BE2C (cell line): ENCODE measurements around the gene RNF169. TPM values are rescaled to one million over a fixed set of nuclear protein-coding genes. Genes with fewer than 3 reads are reported as not detected.

Experiments used
- DNase-seq: peaks from one replicate; pipeline ENCODE4 v3.0.0-alpha.2; 2020
- H3K27me3 ChIP-seq: fragments of 250-450 bp; sonication (Bioruptor Pico); 2 replicates; pipeline ENCODE4 v1.5.1; 2020; ENCODE audit warnings: mild to moderate bottlenecking
- H3K36me3 ChIP-seq: fragments of 250-450 bp; sonication (Bioruptor Pico); 2 replicates; pipeline ENCODE4 v1.5.1; 2020; ENCODE audit warnings: mild to moderate bottlenecking
- H3K4me1 ChIP-seq: fragments of 250-450 bp; sonication (Bioruptor Pico); 2 replicates; pipeline ENCODE4 v1.5.1; 2020
- H3K4me3 ChIP-seq: 2 replicates; pipeline ENCODE4 v1.5.1; 2011; ENCODE audit warnings: low read depth, low read length
- H3K9me3 ChIP-seq: fragments of 250-450 bp; sonication (Bioruptor Pico); 2 replicates; pipeline ENCODE4 v1.5.1; 2020
- polyA plus RNA-seq: library from polyadenylated mRNA; unstranded; fragments of >200 nt; gene quantifications from one replicate; pipeline ENCODE4 v1.2.1, GENCODE V29; 2012; ENCODE audit warnings: low read depth, missing spikeins; ENCODE audit not compliant: insufficient read length, insufficient read depth
- TF ChIP-seq, protein P1 (sequence below): IDR thresholded peaks from 2 replicates; pipeline ENCODE4 v1.5.1; 2012; ENCODE audit warnings: mild to moderate bottlenecking, low read depth, low read length

RNF169 gene, protein sequence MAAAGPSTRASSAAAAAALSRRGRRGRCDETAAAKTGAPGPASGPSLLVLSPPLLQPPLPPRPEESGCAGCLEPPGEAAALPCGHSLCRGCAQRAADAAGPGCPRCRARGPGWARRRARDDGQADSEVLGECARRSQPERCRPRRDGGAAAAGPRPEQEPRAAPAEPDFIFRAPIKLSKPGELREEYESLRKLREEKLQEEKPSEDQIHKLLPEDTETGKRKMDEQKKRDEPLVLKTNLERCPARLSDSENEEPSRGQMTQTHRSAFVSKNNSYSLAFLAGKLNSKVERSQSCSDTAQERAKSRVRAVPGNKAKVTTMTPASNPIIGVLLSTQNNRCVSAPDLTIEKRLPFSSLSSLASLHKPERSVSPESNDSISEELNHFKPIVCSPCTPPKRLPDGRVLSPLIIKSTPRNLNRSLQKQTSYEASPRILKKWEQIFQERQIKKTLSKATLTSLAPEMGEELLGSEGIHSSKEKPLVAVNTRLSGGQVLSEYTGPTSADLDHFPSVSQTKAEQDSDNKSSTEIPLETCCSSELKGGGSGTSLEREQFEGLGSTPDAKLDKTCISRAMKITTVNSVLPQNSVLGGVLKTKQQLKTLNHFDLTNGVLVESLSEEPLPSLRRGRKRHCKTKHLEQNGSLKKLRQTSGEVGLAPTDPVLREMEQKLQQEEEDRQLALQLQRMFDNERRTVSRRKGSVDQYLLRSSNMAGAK
- polyA plus RNA-seq: 3.0 TPM

DNA sequence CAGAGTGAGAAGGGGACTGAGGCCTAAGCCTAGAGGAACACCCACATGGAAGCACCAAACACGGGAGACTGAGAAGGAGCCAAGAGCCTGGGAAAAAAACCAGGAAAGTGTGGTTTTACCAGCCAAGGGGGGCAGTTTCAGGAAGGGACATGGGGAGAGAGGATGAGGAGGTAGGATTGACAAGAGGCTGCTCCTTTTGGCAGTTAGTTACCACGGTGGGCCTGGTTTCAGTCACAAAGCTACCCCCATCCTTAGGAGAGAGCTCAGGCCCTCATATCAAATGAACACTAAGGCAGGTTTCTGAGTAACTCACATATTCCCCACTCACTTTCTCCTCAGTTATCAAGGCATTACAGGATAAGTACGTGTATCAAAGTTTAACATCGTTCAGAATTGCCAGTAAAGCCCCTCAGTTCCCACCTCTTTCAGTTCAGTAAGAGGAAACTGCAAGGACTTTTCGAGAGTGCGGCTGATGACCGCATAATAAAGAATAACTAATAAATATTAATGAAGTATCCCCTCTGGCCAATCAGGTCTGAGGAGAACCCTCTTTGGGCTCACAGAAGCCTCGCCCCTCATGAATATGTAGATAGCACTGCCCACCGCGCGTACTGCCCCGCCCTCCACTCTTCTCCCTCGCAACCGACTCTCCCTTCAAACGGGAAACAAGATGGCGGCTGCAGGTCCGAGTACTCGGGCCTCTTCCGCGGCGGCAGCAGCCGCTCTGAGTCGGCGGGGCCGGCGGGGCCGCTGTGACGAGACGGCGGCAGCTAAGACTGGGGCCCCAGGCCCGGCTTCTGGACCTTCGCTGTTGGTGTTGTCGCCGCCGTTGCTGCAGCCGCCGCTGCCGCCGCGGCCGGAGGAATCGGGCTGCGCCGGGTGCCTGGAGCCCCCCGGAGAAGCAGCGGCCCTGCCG lies at the start of gene RNF169:
Gene RNF169 (plus strand): TSS at position 639 of the 916 bp plus-strand sequence. CDS start 32 bp downstream, at position 671.
- Histone ChIP-seq H3K27me3 (no peaks in the 10 kb centered on the region), H3K4me1 (peaks cover 14% of the 10 kb centered on the region), H3K4me3 (peak within 1 kb of the TSS; percentile 75), H3K9me3 (no peaks in the 10 kb centered on the region), H3K36me3 (no peaks in the 10 kb centered on the region; the same call in 1 of the 2 replicates)
- DNase-seq: peak; percentile 96
- TF ChIP-seq, protein P1, sequence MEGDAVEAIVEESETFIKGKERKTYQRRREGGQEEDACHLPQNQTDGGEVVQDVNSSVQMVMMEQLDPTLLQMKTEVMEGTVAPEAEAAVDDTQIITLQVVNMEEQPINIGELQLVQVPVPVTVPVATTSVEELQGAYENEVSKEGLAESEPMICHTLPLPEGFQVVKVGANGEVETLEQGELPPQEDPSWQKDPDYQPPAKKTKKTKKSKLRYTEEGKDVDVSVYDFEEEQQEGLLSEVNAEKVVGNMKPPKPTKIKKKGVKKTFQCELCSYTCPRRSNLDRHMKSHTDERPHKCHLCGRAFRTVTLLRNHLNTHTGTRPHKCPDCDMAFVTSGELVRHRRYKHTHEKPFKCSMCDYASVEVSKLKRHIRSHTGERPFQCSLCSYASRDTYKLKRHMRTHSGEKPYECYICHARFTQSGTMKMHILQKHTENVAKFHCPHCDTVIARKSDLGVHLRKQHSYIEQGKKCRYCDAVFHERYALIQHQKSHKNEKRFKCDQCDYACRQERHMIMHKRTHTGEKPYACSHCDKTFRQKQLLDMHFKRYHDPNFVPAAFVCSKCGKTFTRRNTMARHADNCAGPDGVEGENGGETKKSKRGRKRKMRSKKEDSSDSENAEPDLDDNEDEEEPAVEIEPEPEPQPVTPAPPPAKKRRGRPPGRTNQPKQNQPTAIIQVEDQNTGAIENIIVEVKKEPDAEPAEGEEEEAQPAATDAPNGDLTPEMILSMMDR: no peak

DNA sequence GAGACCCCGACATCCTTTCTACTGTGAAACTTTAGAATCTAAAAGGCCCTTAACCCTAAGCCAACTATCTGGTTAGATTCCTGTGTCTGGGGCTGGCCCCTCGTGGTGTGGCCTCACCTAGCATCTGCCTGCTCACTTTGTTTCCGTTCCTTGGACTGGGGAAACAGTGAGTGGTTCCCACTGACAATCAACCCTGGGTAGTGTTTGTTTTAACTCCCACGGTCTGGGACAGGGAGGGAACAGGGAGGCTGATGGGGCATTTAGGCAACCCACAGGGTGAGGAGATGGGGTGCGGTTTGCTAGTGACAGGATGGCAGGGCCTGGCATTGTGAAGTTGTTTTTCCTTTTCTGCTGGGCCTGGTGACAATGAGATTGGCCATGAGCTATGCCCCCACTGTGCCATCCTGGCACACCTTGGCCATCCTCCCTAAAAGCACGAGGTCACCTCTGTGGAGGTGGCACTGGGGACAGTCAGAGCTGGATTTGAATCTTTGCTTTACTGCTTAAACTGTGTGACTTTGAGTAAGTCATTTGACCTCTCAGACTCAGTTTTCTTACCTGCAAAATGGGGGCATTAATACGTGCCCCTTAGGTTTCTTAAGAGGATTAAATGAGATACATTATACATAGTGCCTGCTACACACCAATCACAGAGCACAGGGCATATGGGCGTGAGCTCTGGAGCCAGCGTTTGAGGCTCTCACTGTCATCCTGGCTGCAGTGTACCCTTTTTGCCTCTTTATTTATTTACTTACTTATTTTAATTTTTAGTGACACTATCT lies 48.8 kb upstream of the RNF169 start:
- TF ChIP-seq, protein P1: no peak
- no peak for DNase-seq

DNA sequence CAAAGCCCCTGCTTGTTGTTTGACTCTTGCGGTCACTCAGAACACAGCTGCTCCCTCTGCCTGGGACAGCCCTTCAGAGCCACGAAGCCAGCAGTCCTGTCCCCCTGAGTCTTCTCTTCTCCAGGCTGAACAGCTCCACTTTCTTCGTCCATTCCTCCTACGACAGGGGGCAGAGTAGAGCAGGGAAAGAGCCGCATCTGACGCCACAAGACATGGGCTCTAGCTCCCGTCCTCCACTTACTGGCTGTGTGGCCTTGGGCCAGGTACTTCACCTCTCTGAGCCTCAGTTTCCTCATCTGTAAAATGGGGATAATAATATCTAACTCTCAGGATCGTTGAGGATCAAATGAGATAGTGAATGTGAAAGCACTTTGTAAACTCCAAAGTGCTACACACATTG lies 47.3 kb upstream of the RNF169 start:
- no peaks in the 10 kb centered on the region for H3K36me3 ChIP-seq
- DNase-seq: no peak
- TF ChIP-seq, protein P1: no peak
- H3K4me3 ChIP-seq: no peak overlapping the region
- H3K27me3 ChIP-seq: no peaks in the 10 kb centered on the region
- no peaks in the 10 kb centered on the region for H3K9me3 ChIP-seq
- H3K4me1 ChIP-seq: no peaks in the 10 kb centered on the region

More for the DNA sequence above, 48.8 kb upstream of the RNF169 start:
- Histone ChIP-seq H3K4me3 (no peak overlapping the region), H3K27me3 (no peaks in the 10 kb centered on the region), H3K4me1 (no peaks in the 10 kb centered on the region), H3K36me3 (no peaks in the 10 kb centered on the region), H3K9me3 (no peaks in the 10 kb centered on the region)

DNA sequence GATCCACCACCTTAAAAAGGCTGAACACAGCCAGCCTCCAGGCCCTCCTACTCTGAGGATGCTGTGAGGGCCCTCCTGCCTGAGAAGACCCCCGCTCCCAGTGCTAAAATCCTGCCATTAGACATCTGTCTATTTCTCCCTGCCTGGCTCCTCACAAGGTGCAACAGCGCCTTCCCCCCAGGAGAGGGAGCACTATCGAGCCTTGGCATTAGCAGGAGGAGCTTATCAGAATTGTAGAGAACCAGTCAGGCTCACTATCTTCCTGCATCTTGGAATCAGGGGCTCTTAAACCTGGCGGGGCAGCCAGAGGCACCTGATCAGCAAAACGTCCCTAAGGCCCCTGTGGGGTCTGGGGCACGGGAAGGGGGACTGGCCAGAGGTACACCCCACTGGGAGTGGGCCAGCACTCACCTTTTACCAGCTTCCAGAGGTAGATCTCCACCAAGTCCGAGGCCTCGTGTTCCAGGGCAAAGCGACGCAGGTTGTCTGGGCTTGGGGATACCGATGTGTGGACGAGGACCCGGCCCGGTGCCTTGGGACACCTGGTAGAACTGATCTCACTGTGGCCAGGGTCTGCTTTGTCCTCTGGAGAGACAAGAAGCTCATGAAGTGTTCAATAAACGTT lies 46.2 kb upstream of the RNF169 start:
- H3K9me3 ChIP-seq: no peaks in the 10 kb centered on the region
- DNase-seq: peak; percentile 70
- no peaks in the 10 kb centered on the region for H3K27me3 ChIP-seq
- H3K36me3 ChIP-seq: no peaks in the 10 kb centered on the region
- no peaks in the 10 kb centered on the region for H3K4me1 ChIP-seq
- TF ChIP-seq, protein P1: peak; percentile 99
- H3K4me3 ChIP-seq: no peak overlapping the region

DNA sequence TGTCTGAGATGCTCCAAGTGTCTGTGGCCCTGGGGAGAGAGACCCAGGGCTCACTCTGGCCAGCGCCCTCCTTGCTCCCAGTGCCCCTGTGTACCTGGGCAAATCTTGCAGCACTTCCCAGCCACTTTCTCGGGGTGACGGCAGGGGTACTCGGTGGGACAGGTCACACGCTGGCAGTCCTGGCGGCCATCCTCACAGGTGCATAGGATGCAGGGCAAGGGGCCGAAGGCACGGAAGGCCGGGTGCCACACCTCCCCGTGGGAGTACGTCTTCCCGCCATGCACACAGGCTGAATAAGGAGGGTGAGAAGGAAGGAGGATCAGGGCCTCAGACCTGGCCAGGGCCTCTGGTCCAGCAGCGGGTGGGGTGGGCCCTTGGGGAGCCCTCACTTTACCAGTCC lies 45.4 kb upstream of the RNF169 start:
- H3K4me3 ChIP-seq: no peak overlapping the region
- DNase-seq: no peak
- no peaks in the 10 kb centered on the region for H3K27me3 ChIP-seq
- TF ChIP-seq, protein P1: no peak
- no peaks in the 10 kb centered on the region for H3K4me1 ChIP-seq
- no peaks in the 10 kb centered on the region for H3K9me3 ChIP-seq
- H3K36me3 ChIP-seq: no peaks in the 10 kb centered on the region
